HG02885 (cell line): Measurements from ENCODE around the gene EXOG.

Experiments used
- ATAC-seq: cut with Tn5 transposase; IDR thresholded peaks from one replicate; pipeline ENCODE4 v1.9.1; 2021; ENCODE audit warnings: mild to moderate bottlenecking; ENCODE audit not compliant: unreplicated experiment, poor library complexity

Gene EXOG, protein sequence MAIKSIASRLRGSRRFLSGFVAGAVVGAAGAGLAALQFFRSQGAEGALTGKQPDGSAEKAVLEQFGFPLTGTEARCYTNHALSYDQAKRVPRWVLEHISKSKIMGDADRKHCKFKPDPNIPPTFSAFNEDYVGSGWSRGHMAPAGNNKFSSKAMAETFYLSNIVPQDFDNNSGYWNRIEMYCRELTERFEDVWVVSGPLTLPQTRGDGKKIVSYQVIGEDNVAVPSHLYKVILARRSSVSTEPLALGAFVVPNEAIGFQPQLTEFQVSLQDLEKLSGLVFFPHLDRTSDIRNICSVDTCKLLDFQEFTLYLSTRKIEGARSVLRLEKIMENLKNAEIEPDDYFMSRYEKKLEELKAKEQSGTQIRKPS

DNA sequence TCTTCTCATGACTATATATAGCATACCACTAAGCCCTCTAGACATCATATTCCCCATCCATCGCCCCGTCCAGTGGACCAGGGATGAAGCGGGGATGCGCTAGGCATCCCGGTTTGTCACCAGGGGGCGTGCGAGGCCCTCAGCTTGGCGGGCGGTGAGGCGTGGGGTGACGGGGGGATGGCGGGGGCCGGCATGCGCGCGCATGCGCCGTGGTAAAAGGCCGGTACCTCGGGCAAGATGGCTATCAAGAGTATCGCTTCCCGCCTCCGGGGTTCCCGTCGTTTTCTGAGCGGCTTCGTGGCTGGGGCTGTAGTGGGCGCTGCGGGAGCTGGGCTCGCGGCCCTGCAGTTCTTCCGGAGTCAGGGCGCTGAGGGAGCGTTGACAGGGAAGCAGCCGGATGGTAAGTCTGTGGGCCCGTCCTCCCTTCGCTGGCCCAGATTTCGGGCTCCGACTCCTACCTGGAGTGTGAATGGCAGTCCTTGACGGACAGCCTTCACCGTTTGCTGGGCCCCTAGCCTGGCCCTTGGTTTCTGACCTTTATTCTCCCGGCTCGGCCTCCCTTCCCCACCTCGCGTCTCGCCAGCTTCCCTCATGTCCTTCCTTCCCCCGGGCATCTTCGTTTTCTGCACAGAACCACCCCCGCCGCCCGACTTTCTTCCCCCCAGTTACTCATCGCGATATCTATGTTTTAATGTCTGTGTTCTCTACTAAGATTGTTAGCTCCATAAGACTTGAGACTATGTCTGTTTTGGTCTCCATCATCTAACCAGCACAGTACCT, at the start of gene EXOG:
Gene EXOG (plus strand): TSS at position 210 of the 780 bp plus-strand sequence. CDS start 28 bp downstream, at position 238.
- ATAC-seq = peak; percentile 92

DNA sequence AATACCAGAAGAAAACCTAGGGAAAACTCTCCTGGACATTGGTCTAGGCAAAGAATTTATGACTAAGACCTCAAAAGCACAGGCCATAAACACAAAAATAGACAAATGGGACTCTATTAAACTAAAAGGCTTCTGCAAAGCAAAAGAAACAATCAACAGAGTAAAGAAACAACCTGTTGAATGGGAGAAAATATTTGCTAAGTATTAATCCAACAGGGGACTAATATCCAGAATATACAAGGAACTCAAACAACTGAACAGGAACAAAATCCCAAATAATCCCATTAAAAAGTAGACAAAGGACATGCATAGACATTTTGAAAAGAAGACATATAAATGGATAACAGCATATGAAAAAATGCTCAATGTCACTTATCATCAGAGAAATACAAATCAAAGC, 49.3 kb upstream of the EXOG start:
- ATAC-seq = no peak

DNA sequence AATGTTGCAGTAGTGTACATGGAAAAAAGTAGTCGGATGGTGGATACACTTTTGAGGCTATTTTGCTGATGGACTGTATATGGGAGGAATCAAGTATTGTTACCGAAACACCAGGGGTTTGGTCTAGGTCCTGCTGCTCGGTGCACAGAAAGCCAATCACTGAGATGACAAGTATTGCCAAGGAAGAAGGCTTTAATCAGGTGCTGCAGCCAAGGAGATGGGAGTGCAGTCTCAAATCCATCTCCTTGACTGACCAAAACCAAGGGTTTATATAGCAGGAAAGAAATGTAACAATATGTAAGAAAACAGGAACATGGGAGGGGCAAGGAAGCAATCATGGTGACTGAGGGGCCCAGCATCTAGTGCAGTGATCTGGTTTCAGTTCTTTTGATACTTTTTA, 45.3 kb upstream of the EXOG start:
- no peak for ATAC-seq

DNA sequence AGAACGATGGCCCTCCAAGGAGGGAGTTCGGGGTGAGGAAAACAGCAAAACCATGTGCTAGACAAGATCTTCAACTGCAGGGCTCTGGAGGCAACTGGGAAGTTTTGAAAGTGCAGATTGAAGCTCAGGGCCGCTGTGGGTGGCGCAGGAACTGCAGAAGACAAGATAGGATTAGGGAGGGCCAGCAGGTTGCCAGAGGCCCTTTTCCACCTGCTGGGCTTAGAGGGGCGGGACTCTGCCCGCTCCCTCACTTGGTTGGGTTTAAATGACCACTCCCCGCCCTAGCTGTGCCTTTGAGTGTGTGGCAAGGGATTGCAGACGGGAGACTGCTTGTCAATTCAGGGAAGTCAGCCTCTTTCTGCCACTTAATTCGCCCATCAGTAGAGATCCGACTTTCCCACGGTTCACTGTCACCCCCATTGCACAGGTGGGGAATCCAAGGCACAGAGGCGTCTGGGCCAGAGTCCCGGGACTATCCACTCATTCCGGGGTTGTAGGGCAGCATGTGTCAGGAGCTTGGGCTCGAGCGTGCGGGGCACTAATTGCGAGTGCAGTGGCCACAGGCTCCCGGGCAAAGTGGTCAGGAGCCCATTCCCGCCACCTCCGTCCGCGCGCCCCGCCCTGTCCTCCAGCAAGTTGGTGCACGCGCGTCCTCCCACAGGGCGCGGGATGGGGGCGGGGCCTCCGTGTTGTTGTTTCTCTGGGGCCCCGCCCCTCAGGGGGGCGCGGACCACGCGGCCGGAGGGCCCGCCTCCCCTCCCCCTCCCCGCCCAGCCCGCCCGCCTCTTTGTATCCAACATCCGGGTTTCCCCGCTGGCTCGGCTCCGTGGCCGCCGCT, 42.8 kb upstream of the EXOG start, which contains the start of gene ACVR2B:
Gene ACVR2B (plus strand): TSS at position 816 of the 838 bp plus-strand sequence. CDS start 433 bp downstream, outside the sequence.
- peak; percentile 67 for ATAC-seq

DNA sequence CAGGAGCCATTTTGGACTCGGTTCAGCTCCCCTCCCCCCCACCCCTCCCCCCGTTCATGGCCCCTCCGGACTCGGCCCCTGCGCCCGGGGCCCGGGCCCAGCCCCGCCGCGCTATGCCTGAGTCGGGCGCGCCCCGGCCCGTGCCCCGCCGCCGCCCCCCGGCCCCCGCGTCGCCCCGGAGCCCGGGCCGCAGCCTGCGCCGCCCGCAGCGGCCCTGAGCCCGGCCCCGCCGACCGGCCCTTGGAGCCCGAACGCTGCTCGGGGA, 42.3 kb upstream of the EXOG start:
- no peak for ATAC-seq

DNA sequence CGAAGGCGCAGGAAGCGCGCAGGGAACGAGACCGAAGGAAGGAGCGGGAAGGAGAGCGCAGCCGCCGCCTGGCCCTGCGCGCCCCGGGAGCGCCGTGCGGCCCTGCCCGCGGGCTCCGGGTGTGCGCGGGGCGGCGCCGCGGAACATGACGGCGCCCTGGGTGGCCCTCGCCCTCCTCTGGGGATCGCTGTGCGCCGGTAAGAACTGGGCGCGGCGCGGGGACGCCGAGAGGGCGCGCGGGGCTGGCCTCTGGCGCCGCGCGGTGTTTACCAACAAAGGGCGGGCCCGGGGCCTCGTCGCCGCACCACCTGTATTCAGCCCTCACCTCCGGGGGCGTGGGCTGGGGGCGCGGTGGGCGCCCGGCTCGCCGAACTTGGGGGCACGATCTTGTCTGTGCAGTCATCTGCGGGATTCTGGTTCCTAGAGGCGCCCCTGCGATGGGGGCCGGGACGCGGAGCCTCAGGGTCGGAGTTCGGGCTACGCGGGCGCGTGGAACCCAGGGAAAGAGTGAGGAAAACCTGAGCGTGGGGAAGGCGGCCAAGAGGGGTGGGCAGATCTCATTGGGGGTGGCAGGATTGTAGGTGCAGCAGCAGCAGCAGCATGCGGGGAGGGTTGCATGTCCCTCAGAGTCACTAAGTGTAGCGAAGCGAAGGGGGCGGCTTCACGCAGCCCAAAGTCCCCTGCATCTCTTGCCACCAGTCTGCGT, 41.8 kb upstream of the EXOG start:
- ATAC-seq = peak; percentile 36

DNA sequence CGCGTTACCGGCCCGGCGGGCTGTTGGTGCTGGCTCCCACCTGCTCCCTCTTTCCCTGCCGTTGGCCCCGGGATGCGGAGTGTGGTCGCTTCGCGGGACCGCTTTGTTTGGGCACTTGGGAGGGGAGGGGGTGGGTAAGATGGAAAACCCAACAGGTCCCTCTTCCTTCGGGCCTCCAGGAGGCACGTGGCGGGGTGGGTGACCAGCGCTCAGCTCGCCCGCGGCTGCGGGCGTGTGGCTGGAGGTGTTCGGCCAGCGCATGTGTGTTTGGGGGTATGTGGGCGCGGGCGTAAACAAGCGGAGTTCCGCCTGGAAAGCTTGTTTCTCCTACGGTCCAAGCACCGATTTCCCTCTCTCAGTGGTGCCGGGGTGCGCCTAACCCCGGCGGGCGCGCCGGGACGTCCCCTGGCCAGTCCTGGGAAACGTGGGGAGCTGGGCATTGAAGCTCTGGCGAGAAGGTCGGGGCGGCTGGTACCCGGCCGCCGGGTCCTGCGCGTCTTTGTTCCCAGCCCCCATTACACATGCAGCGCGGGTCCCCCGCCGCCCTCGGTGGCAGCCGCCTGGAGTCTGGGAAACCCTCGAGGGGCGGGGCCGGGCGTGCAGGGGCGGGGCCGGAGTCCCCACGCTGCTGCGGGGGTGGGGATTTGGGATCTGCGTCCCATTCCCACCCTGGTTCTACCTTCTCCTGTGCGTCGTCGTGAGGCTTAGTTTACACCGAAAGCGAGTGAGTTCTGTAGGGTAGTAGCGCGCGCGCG, 41.1 kb upstream of the EXOG start:
- ATAC-seq = peak; percentile 33

DNA sequence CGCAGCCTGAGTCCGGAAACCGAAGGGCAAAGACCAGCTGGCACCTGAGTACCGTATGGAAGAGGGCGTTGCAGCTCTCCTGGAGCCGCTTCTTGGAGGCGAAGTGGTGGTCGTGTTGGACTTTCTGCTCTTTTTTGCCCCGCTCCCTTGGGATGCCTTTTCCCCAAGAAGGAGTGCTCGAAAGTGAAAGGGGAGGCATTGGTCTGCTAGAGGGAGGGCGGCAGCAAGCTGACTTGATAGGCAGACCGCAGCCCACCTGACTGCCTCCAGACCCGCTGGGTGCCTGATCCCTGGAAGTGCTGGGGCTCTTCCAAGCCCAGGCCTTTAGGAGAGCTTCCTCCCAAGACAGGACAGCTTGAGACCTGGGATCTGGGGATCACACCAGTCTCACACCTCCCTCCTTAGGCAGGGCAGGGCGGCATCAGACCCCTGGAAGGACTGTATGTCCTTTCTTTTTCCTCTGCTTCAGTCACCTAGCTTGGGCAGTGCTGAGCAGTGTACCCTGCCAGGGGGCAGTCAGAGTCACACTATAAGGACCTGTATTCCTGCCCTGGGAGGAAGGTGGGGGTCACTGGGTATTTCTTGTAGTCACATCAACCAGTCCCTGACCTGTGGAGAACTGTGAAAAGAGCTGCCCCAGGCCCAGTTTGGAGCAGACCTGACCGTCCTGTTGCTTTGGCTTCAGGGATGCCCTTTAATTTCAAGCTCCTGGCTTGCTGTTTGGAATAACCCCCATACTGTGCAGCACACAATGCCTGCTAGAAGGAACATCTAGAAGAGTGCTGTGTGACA, 40.3 kb upstream of the EXOG start:
- peak; percentile 15 for ATAC-seq

DNA sequence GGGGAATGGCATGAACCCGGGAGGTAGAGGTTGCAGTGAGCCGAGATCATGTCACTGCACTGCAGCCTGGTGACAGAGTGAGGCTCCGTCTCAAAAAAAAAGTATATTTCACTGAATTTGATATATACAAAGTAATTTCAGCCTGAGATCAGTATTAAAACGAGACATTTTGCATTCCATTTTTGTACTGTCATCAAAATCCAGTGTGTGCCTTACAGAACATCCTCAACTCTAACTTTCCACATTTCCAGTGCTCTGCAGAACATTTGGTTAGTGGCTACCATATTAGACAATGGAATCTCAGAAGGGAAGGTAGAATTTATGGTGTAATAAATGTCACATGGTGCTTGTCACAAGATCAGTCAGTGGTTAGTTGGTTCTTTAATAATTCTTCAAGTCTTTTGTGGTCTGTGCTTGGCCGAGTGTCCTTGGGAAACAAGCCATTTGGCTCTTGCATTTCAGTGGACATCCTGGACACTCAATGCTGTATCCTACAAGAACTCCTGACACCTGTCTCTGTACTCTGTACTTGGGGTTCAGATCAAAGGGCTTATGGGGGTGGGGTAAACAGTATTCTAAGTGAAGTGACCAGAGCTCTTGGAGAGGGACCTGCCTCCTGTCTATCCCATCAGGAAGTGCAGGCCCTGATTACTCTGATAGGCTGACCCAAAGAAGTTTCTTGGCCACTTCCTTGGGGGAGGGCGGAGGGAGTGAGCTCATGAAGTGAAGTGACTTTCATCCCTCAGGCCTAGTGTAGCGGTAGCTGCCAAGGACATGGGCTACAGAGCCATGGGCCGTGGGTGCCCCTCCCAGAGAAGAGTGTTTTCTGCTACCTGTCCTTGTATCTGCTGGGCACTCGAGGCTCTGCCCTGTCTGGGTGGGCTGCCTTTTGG, 38.8 kb upstream of the EXOG start:
- ATAC-seq = no peak

DNA sequence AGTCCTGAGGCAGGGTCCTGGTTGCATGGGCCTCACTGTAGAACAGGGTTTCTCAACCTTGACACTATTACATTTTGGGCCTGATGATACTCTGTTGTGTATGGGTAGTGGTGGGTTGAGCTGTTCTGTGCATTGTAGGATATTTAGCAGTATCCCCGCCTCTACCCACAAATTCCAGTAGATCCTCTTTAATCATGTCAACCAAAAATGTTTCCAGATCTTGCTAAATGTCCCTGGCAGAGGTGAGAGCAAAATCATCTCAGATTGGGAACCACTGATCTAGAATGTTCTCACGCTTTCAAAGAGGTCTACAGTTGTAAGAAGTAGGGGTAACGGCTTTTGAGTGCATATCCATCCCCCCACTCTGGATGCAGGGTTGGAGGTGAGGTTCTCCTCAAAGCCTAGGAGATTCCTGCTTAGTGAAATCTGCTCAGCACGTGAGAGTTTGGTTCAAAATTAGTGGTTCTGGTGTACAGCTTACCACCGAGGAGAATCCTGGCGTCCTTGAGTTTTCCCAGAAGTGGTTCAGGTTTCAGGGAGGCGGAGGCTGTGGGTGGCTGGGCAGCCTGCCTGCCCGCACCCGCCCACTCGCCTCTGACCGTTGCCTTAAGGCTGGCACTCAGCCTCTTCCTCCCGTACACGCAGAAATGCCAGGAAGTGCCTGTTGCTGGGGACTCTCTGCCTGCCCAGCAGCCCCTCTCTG, 37.2 kb upstream of the EXOG start:
- no peak for ATAC-seq

DNA sequence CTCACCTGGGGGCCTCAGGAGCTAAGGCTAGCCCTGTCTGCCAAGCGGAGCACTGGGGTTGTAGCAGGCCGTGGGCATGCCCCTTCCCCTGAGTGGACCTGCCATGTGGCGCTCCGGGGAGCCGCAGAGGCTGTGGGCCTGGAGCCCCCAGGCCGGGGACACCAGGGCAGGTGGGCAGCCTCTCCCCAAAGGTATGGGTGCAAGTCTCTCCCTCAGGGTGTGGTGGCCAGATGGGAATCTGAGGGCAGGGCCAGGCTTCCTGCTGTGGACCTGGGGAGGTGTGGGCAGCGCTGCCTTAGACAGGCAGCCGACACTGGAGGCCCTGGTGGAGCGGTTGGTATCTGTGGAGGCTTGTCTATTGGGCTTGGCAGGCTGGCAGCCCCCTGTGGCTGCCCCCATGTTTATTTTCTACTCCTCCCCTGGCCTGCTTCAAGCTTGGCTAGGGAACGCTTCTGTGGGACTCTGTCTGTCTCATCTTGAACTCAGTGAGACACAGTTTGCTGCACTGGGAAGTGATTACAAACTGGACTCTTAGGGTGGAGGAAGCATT, 36.6 kb upstream of the EXOG start:
- no peak for ATAC-seq

DNA sequence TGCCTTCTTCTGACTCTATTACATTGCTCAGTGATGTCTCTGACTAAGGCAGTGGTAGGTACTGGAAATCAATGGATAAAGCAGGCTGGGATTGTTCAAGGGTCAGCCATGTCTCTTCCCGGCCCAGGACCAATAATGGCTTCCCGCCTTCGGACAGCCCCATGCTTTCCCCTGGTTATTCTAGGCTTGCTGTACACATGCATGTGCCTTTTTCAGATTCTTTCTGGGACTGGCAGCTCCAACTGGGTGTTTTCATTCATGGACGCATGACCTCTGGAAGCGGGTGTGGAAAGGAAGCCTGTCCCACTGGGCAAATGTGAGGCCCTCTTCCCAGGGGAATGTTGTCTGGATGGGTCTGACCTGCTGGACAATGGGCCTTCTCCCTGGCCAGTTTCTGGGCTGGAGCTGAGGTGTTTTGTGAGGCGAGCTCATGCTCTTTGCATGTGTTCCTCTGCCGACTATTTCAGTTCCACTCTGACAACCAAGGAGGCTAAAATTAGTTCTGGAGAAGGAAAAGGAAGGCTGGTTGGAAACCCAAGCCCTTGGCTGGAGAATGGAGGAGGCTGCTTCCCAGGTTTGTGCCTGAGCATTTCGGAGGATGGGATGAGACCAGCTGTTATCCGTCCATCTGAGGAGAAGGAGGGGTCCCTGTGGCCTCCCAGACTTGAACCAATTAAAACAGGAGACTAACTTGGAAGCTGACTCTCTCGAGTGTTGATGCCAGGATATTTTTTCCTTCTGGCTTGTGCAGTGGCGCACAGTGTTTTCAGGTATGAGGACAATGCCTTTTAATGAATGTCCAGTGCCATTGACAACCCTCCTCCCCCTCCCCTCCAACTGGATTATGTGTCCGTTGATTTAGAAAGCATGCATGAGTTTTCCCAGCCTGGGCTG, 35.5 kb upstream of the EXOG start:
- no peak for ATAC-seq

DNA sequence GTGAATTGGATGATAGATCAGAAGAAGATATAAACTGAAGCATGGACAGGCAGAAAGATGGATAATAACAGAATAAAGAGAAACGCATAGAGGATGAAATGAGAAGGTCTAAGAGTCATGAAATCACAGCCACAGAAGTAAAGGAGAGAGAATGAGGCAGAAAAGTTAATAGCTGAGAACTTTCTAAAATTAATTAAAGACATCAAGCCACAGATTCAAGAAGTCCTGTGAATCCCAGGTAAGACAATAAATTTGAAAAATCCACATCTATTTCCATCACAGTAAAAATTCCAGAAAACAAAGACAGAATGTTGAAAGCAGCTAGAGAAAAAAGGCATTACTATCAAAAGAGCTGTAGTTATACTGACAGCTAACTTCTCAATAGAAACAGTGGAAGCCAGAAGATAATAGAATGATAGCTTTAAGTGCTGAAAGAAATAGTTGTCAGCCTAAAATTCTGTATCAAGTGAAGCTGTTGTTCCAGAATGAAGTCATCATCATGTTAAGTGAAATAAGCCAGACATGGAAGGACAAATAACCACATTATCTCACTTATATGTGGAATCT, 30.5 kb upstream of the EXOG start:
- ATAC-seq = no peak

DNA sequence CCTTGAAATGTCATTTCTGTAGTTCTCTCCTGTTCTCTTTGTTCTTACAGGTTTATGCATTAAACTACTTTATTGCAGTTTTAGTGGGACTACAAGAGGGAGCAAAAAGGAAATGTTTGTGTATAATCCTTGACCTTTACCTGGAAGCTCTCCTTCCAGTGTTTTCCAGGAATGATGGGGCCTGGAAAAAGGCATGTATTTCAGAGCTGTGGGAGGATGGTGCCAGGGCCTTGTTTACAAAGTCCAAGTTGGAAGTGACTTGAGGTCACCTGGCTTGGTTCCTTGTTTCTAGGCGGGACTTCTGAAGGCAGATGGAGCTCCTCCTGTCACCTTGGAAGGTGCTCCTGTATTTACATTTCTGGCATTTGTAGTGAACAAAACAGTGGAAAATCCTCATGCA, 27.4 kb upstream of the EXOG start:
- no peak for ATAC-seq

DNA sequence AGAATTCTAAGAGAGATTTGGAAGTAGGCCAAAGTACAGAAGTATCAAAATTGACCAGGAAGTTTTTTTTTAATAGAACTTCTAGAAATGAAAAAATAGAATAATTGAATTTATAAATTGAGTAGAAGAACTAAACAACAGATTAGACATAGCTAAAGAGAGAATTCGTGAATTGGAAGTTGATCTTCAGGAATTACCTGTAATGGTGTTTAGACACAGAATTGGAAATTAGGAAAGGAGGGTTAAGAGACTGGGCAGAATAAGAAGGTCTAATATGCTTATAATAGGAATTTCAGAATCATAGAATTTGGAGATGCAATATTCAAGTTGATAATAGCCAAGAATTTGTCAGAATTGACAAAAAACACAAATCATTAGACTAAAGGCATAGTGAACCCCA, 26.3 kb upstream of the EXOG start:
- ATAC-seq = no peak
